NCI-H2107 (cell line): ENCODE results near the gene LRRC9.
"Not testable (repeated sequence)": the region's sequence is repeated elsewhere in the genome, so short reads cannot be mapped to it uniquely, and the experiment has no call there.

Experiments
- DNase-seq: peaks from one replicate; lab custom pipeline; 2025; lab: John Stamatoyannopoulos, UW

The LRRC9 gene

DNA sequence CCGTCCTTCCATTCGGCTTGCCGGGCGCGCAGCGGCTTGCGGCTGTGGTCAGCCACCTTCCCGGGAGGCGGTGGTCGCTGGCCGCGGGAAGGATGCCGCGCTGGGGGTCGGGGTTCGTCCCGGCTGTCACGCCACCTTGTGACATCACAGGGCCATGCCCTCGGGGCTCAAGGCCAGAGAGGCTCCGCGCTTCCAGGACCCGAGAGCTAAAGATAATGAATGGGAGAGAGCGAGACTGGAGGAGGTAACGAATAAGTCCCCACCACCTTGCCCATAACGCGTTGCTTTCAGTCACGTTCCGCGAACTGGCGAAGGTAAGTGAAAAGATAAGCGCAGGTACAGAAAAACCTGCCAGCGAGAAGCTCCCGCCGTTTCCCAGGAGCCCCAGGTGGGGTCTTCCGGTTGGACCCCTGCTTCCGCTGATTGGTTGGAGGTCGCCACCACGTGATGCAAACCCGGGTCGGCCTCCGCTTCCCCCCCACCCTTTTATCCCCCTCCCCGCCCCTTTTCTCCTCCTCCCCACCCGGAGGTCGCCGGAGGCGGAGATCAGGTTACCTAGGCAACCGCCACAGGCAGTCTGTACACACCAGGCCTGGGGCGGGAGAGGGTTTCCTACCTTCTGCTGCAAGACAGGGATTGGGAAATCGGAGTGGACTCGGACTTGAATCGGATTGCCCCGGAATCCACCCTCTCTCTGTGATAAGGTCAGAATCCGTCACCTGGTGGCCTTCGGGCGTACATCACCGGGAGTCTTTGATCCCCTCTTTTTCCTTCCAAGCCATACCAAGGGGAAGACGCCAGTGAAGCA, at the start of gene LRRC9:
Gene LRRC9, plus strand, starts transcription at position 575 of the 808 bp plus-strand sequence.
- DNase-seq: peak; percentile 94

- DNase-seq: peak; percentile 79
Observed at GRCh38 chr14:59870277-59871165, 49.4 kb upstream of the LRRC9 start, which contains the start of gene RTN1. Gene RTN1, minus strand, starts transcription at chr14:59870776. Its CDS starts 146 bp downstream, at chr14:59870630.

GRCh38 chr14:59871166-59871495, 48.8 kb upstream of the LRRC9 start:
- DNase-seq: no peak

DNA sequence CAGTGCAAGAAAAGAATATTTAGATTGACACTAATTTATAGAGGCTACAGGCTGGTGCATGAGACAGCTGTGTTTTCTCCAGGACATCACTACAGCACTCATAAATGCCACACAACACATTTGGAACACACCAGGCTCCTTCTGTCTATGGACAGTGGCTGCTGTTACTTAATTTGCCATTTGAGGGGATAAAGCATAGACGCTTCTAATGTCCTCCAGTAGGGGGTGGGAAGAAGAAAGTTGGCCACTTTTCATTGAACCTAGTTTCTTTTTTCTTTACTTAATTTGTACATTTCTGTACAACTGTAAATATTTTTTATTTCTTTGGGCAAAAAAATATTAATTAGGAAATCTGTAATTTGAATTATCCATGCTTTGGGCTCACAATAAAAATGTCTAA, 37.0 kb upstream of the LRRC9 start:
- no peak for DNase-seq

- DNase-seq: no peak
Observed at GRCh38 chr14:59890676-59891075, 29.3 kb upstream of the LRRC9 start.

GRCh38 chr14:59895721-59896120, 24.2 kb upstream of the LRRC9 start:
- no peak for DNase-seq

DNA sequence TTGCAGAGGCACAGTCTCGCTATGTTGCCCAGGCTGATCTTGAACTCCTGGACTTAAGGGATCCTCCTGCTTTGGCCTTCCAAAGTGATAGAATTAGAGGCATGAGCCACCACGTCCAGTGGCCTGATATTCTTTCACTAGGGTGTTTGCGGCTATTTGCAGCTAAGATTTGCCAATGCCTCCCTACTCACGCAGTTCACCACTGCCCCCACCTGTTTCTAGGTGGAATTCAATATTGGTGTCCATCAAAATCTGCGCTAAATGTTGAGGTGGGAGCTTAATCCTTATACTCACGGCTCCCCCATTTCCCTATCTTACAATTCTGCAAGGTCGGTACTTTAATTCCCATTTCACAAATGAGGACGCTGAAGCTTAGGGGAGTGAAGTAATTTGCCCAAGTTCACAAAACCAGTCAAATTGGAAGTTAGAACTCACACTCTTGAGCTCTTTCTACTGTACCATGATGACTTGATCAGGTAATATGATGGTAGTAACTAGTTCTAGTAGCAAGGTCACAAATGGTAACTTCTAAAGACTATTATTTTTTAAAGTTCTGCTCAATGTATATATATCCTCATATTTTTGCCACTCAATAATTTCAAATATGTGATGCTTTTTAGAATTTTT, 22.1 kb upstream of the LRRC9 start:
- DNase-seq: peak; percentile 79

DNA sequence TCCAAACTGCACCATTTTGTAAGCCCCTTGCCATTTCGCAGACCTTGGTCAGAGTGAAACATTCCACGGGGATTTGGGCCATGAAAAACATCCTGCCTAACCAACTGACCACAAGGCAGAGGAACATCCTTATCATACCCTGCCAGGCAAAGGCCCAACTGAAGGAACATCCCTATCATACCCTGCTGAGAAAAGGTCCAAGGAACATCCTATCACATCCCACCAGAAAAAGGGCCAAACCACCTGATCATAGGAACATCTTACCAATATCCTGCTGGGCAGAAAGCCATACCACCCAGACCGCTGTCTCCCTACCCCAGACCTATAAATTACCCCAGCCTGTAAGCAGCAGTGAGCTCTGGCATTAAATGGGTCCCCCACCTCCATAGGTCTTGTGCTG, 19.4 kb upstream of the LRRC9 start:
- DNase-seq: no peak

DNA sequence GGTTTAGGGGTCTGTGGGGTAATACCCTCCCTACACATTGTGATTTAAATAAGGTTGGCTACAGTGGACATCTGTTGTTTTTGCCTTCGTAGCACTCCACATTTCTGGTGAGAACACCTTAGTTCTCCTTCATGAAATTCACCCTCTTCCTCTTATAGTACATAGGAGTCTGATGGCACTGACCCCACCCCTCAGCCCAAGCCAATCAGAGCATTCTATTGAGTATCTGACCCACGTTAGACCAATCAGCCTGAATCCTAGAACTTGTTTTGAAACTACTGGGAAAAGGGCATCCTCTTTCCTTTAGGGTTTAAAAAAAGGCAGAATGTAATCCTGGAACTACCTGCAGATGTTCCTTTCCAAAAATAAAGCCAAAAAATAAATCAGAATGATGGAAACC, 15.8 kb upstream of the LRRC9 start:
- DNase-seq: no peak

DNA sequence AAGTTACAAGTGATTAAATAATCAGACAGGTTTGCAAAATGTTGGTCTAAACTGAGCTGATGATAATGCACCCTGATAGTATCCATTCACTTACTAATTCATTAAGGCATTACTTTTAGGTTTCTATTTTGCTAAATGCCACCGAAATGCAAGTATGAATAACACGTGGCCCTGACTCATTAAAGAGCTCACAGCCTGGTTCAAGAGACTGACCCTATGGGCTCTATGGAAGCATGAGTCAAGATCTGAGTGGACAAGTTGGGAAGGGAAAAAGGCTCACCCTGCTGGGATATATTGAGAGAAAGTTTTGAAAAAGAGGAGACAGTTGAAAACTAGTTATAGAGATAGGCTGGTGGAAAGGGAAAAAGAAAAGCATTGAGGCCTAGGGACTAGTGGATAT, 14.8 kb upstream of the LRRC9 start:
- no peak for DNase-seq

GRCh38 chr14:59912443-59912842, 7.5 kb upstream of the LRRC9 start:
- no peak for DNase-seq

DNA sequence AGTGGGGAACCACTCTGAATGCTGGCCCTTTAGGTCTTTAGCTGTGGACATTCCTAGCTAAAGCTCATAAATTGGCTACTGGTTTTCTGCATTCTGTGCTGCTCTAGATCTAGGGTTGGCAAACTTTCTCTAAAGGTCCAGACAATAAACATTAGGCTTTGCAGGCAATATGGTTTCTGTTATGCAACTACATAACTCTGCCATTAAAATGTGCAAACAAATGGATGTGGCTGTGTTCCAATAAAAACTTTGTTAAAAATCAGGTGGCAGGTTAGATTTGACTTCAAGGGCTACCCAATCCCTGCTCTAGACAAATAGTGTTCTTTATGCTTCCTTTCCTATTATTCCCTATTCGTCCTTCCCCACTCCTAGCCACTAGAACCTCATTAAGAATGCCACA, 6.8 kb upstream of the LRRC9 start:
- DNase-seq: no peak

- DNase-seq: peak; percentile 53
Observed at GRCh38 chr14:59918824-59919569, 947 bp upstream of the LRRC9 start.

GRCh38 chr14:59920378-59920683, 387 bp downstream of the LRRC9 start:
- no peak for DNase-seq

- no peak for DNase-seq
Observed at GRCh38 chr14:59925797-59926196, 5.9 kb downstream of the LRRC9 start.

DNA sequence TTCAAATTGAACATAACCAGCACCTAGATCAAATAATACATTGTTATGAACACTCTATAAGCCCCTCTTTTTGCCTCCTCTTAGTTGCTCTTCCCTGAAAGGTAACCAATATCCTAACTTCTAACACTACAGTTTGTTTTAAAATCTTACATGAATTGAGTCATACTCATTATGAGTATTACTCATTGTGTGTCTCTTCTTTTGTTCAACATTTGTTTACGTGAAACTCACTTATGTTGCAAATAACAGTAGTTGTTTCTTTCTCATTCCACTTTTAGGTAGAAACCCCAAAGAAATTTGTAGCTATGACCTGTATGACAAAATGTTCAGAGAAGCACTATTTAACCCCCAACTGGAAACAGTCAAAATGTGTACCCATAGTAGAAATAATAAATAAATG, 6.6 kb downstream of the LRRC9 start:
- no peak for DNase-seq

- DNase-seq: no peak
Observed at GRCh38 chr14:59931237-59931636, 11.3 kb downstream of the LRRC9 start.

GRCh38 chr14:59936145-59936544, 16.2 kb downstream of the LRRC9 start:
- DNase-seq: no peak

- DNase-seq: no peak
Observed at GRCh38 chr14:59939828-59940227, 19.9 kb downstream of the LRRC9 start.

GRCh38 chr14:59942296-59942862, 22.4 kb downstream of the LRRC9 start:
- not testable (repeated sequence) for DNase-seq

DNA sequence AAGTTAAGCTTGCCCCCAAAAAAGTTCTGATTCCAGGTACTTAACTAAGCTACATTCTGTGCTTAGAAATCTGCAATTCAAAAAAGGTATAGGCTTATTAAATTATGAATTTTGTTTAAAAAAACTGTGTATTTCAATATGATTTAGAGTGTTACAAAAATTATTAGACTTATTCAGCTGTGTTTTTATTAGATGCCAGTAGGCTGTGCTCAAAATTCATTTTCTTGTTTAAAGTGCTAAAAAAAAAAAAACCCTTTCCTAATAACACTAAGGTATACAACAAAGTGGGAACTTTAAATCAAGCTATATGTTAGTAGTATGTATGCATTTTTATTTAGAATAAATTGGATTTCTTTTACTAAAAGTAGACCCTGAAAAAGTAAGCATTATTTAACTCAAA, 25.0 kb downstream of the LRRC9 start:
- DNase-seq: no peak

DNA sequence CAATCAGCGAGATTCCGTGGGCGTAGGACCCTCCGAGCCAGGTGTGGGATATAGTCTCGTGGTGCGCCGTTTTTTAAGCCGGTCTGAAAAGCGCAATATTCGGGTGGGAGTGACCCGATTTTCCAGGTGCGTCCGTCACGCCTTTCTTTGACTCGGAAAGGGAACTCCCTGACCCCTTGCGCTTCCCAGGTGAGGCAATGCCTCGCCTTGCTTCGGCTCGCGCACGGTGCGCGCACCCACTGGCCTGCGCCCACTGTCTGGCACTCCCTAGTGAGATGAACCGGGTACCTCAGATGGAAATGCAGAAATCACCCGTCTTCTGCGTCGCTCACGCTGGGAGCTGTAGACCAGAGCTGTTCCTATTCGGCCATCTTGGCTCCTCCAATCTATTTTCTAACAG, 32.2 kb downstream of the LRRC9 start:
- DNase-seq: not testable (repeated sequence)
